HepG2 (cell line): ENCODE measurements around the gene ARHGEF16. TPM values are rescaled to one million over a fixed set of nuclear protein-coding genes. Genes with fewer than 3 reads are reported as not detected.

ENCODE experiments used
- ATAC-seq: fragments of 200-7000 bp; cut with Tn5 transposase; 3 replicates; pipeline ENCODE4 v1.9.1; 2020; ENCODE audit warnings: mild to moderate bottlenecking, moderate library complexity
- BruUV-seq: library from RNA; stranded (reverse); fragments of 400-500 nt; replicated peaks from 2 replicates; lab custom pipeline; 2021; lab: Mats Ljungman, UMichigan
- CTCF ChIA-PET: fragments of 300-600 bp; formaldehyde crosslinking; extraction: SDS; loops from one replicate; lab custom pipeline; 2021; ENCODE audit warnings: low total read pairs, inconsistent platforms, low intra/inter-chr PET ratio; lab: Yijun Ruan, JAX
- POLR2A ChIA-PET: fragments of 350-600 bp; sonication (Branson Sonifier 250); formaldehyde crosslinking; loops from one replicate; lab custom pipeline; 2020; ENCODE audit warnings: antibody characterized with exemption, inconsistent platforms; lab: Yijun Ruan, JAX
- DNase-seq: peaks from one replicate; pipeline ENCODE4 v3.0.0-alpha.2; 2015; ENCODE audit warnings: low spot score
- FAIRE-seq: peaks from 3 replicates; lab custom pipeline; 2011; peaks lifted over from hg19 to GRCh38; lab: Jason Lieb, UNC
- H2AFZ ChIP-seq: one replicate; pipeline ENCODE4 v1.6.1; 2011; ENCODE audit warnings: low read length, inconsistent platforms
- H3K27ac ChIP-seq: fragments of 300-600 bp; 3 replicates; pipeline ENCODE4 v1.8.0; 2011; ENCODE audit warnings: mixed run types, mild to moderate bottlenecking, mixed read lengths, low read length, inconsistent platforms; ENCODE audit not compliant: insufficient read depth; ENCODE audit errors: extremely low read length
- H3K27me3 ChIP-seq, 2 experiments: fragments of 200-600 bp in 1 of 2; 2 replicates in 1 of 2; 3 replicates in 1 of 2; pipeline versions ENCODE4 v1.6.0 to v1.8.0; 2011; ENCODE audit warnings: low read length in 2 of 2, mild to moderate bottlenecking in 2 of 2, moderate library complexity in 2 of 2, inconsistent platforms in 1 of 2; ENCODE audit not compliant: insufficient read depth in 2 of 2, control insufficient read depth in 1 of 2
- H3K36me3 ChIP-seq, 2 experiments: fragments of 200-600 bp in 1 of 2; replicated peaks in 1 of 2; 2 replicates in 1 of 2; 3 replicates in 1 of 2; pipeline versions ENCODE4 v1.5.1 to v1.8.0; 2011; ENCODE audit warnings: low read length in 2 of 2, inconsistent platforms in 1 of 2; ENCODE audit not compliant: insufficient read depth in 2 of 2, control insufficient read depth in 1 of 2
- H3K4me1 ChIP-seq: 2 replicates; pipeline ENCODE4 v1.5.1; 2012; ENCODE audit warnings: low read length, inconsistent platforms; ENCODE audit not compliant: insufficient read depth
- H3K4me2 ChIP-seq: 2 replicates; pipeline ENCODE4 v1.6.0; 2011; ENCODE audit warnings: low read depth, low read length, inconsistent platforms
- H3K4me3 ChIP-seq, 3 experiments: fragments of 200-600 bp in 1 of 3; sonication (generic), shearing (Covaris generic) in 1 of 3; replicated peaks in 1 of 3; 2 replicates each; pipeline ENCODE4 v1.5.1; 2011 to 2016; ENCODE audit warnings: low read length in 3 of 3, inconsistent platforms in 2 of 3, low read depth in 2 of 3, mild to moderate bottlenecking in 2 of 3, control low read depth in 1 of 3, mixed read lengths in 1 of 3; ENCODE audit not compliant: insufficient read depth in 1 of 3
- H3K79me2 ChIP-seq: one replicate; pipeline ENCODE4 v1.6.1; 2011; ENCODE audit warnings: low read length, inconsistent platforms; ENCODE audit not compliant: insufficient read depth
- H3K9ac ChIP-seq: 2 replicates; pipeline ENCODE4 v1.6.0; 2011; ENCODE audit warnings: mild to moderate bottlenecking, low read depth, low read length, inconsistent platforms; ENCODE audit not compliant: insufficient read depth
- H3K9me3 ChIP-seq: 2 replicates; pipeline ENCODE4 v1.5.1; 2012; ENCODE audit warnings: mild to moderate bottlenecking, low read length
- H4K20me1 ChIP-seq: 2 replicates; pipeline ENCODE4 v1.6.0; 2011; ENCODE audit warnings: inconsistent platforms, mild to moderate bottlenecking, low read length, moderate library complexity; ENCODE audit not compliant: insufficient read depth
- AGO2 ChIP-seq: fragments of 200-400 bp; formaldehyde crosslinking; optimal IDR thresholded peaks from 2 replicates; pipeline ENCODE3; 2017; ENCODE audit warnings: mild to moderate bottlenecking, low read depth, low read length, moderate library complexity
- ARID5B ChIP-seq: IDR thresholded peaks from 2 replicates; pipeline ENCODE4 v1.4.0; 2020; ENCODE audit warnings: mild to moderate bottlenecking, missing genetic modification reagents
- HNRNPL ChIP-seq: fragments of 200-400 bp; formaldehyde crosslinking; IDR thresholded peaks from 2 replicates; pipeline ENCODE4 v1.6.1; 2017; ENCODE audit warnings: mild to moderate bottlenecking, low read depth, low read length
- RBFOX2 ChIP-seq: fragments of 200-400 bp; formaldehyde crosslinking; IDR thresholded peaks from 2 replicates; pipeline ENCODE4 v1.6.1; 2017; ENCODE audit warnings: low read depth, mild to moderate bottlenecking, low read length
- TEAD3 ChIP-seq: optimal IDR thresholded peaks from 2 replicates; pipeline ENCODE3; 2016; ENCODE audit warnings: borderline replicate concordance
- ZFP1 ChIP-seq: IDR thresholded peaks from 2 replicates; pipeline ENCODE4 v1.6.1; 2016
- ZNF317 ChIP-seq: sonication (generic); formaldehyde crosslinking; IDR thresholded peaks from 2 replicates; pipeline ENCODE4 v1.5.0; 2020; ENCODE audit warnings: mild to moderate bottlenecking, missing genetic modification reagents
- ZNF510 ChIP-seq: sonication (generic); formaldehyde crosslinking; IDR thresholded peaks from 2 replicates; pipeline ENCODE4 v1.4.0; 2020; ENCODE audit warnings: low read depth, mild to moderate bottlenecking, missing genetic modification reagents
- ZSCAN31 ChIP-seq: sonication (generic); formaldehyde crosslinking; IDR thresholded peaks from 2 replicates; pipeline ENCODE4 v1.5.0; 2020; ENCODE audit warnings: low read depth, mild to moderate bottlenecking, missing genetic modification reagents
- WGBS: methylation state at CpG from one replicate; pipeline ENCODE4 v1.1.6; 2017; ENCODE audit warnings: low lambda C conversion rate; 5-methylcytosine and 5-hydroxymethylcytosine counted together
- in situ Hi-C: cut with HindIII; loops from 2 replicates; pipeline ENCODE4 v1.10.0; 2017; ENCODE audit warnings: low pct_unique_long_range_greater_than_20kb; ENCODE audit not compliant: extremely low pct_ligation_motif_present
- intact Hi-C: fragments of 100-400 bp; cut with micrococcal nuclease; formaldehyde crosslinking; loops from one replicate; pipeline ENCODE4 v1.10.0; 2022; ENCODE audit not compliant: unreplicated experiment
- polyA plus RNA-seq, 8 experiments: library from polyadenylated mRNA; depleted of rRNA in 3 of 8; stranded (reverse) in 7 of 8; unstranded in 1 of 8; fragments of >200 nt; fragmentation: Illumina TruSeq in 4 of 8; extraction: Trizol in 4 of 8; gene quantifications; 2 replicates each; pipeline versions ENCODE4 v1.2.1 to v1.2.3, GENCODE V29; 2011 to 2016; ENCODE audit warnings: low read depth in 4 of 8, missing spikeins in 1 of 8, mixed read lengths in 1 of 8; ENCODE audit not compliant: insufficient read depth in 1 of 8
- total RNA-seq, 5 experiments: library from RNA; depleted of rRNA; stranded (reverse); fragments of >200 nt; fragmentation: Illumina TruSeq; extraction: Trizol; gene quantifications; 2 replicates each; pipeline ENCODE4 v1.2.3, GENCODE V29; 2016; ENCODE audit warnings: low read depth in 1 of 5

Gene ARHGEF16
- total and polyA plus RNA-seq, 2 of the 13 experiments (the other 11 are each of a cell fraction or from before 2014, with no cell fraction given), result 20.3 to 39.9 TPM

- TF ChIP-seq ZNF317 (CRISPR knock-in tag) (no peak), AGO2 (peak; percentile 70), RBFOX2 (peak; percentile 52; the same call in 1 of the 2 replicates)
- H3K9ac ChIP-seq, result no peak overlapping the region
Measured at GRCh38 chr1:3474421-3474820, 20.0 kb downstream of the ARHGEF16 start.

GRCh38 chr1:3475839-3476573, 21.5 kb downstream of the ARHGEF16 start:
- peaks cover 33% of the 10 kb centered on the region for H3K4me1 ChIP-seq
- POLR2A ChIA-PET, result no interaction called here
- intact Hi-C loops, result no loop called here

More at GRCh38 chr1:3474421-3474820, 20.0 kb downstream of the ARHGEF16 start:
- no peaks in the 10 kb centered on the region for H3K9me3 ChIP-seq
- ChIA-PET CTCF (no interaction called here), POLR2A (no interaction called here)
- H3K4me2 ChIP-seq, result no peak overlapping the region
- no peak overlapping the region for H3K27ac ChIP-seq
- no peak for DNase-seq
- no TSS peak for BruUV-seq
- no peaks in the 10 kb centered on the region for H3K79me2 ChIP-seq
- no peak for ATAC-seq
- 100% methylated on average over 1 of the region's 10 CpGs for WGBS
- peaks cover 11 to 24% of the 10 kb centered on the region in 2 experiments; a peak in 3 of 5 replicates for H3K36me3 ChIP-seq
- FAIRE-seq, result no peak
- peaks cover 27% of the 10 kb centered on the region for H3K4me1 ChIP-seq
- no peak overlapping the region for H3K4me3 ChIP-seq
- intact Hi-C loops (no loop called here), in situ Hi-C loops (no loop called here)
- no peaks in the 10 kb centered on the region for H4K20me1 ChIP-seq
- no peaks in the 10 kb centered on the region for H3K27me3 ChIP-seq
- no peak overlapping the region for H2AFZ ChIP-seq

More at GRCh38 chr1:3475839-3476573, 21.5 kb downstream of the ARHGEF16 start:
- BruUV-seq, result no TSS peak
- no peak overlapping the region for H3K4me3 ChIP-seq
- H3K79me2 ChIP-seq, result no peaks in the 10 kb centered on the region
- peaks cover 10 to 26% of the 10 kb centered on the region in 2 experiments; a peak in 3 of 5 replicates for H3K36me3 ChIP-seq
- no peak overlapping the region for H2AFZ ChIP-seq
- no peaks in the 10 kb centered on the region for H3K27me3 ChIP-seq
- no peak overlapping the region for H3K27ac ChIP-seq
- CTCF ChIA-PET, result no interaction called here
- no peak overlapping the region for H3K4me2 ChIP-seq
- no peak for DNase-seq
- no peaks in the 10 kb centered on the region for H4K20me1 ChIP-seq
- 0 out of 2 replicates have a peak, but pooled peaks have one; percentile 48 for TF ChIP-seq HNRNPL
- TF ChIP-seq ARID5B (CRISPR knock-in tag), result no peak
- TF ChIP-seq TEAD3 (CRISPR knock-in tag), result no peak
- no peak for TF ChIP-seq ZNF510 (CRISPR knock-in tag)
- peak; percentile 52 for TF ChIP-seq AGO2
- no peak for TF ChIP-seq ZFP1 (CRISPR knock-in tag)
- TF ChIP-seq ZSCAN31 (CRISPR knock-in tag), result no peak
- H3K9me3 ChIP-seq, result no peaks in the 10 kb centered on the region
- no peak overlapping the region for H3K9ac ChIP-seq
- ATAC-seq, result no peak
- WGBS, result 100% methylated on average over 2 of the region's 14 CpGs
- FAIRE-seq, result no peak
- in situ Hi-C loops, result no loop called here
